Heart left ventricle (tissue), 13 donors: ENCODE data around the gene SLC22A23.

Experiments used
- CTCF ChIP-seq, 12 donors: fragments of 200-600 bp; sonication (generic) in 4 of 12; IDR thresholded peaks; one replicate each; pipeline versions ENCODE4 v1.5.0 to v1.8.0; 2018 to 2022; ENCODE audit warnings: antibody characterized with exemption in 12 of 12, mild to moderate bottlenecking in 5 of 12
- POLR2A ChIP-seq, 2 donors: fragments of 450-650 bp; IDR thresholded peaks; one replicate each; pipeline ENCODE4 v1.6.1; 2017; ENCODE audit warnings: antibody characterized with exemption in 2 of 2, mild to moderate bottlenecking in 2 of 2, moderate library complexity in 2 of 2
- donor health status: ischemic (EF 13 %, LVEDD 7.1; RV severe dilation, severe dysfunction).
- donor health status: DM: no; HTN: yes; CAD: no.
- donor health status: DM: no; HTN: no; CAD: no.
- donor health status: ischemic (EF 25% LVEDD 6.9; RV normal size, moderate dysfunction).
- donor health status: ischemic (EF 25% LVEDD 5.7; RV mildly dilated, moderate dysfunction).
- donor health status: ischemic (EF 35%, LVEDD 5.7; RV mildly dilated, moderate dysfunction).
- donor health status: nonischemic (EF 11% LVEDD 7.7; RV severe dilation, severe dysfunction).
- donor health status: DM: yes; HTN: yes; CAD: no.
- donor health status: PGD.
- donor health status: ischemic (EF 29% LVEDD 5.4; RV normal size, mild dysfunction).
- donor health status: nonischemic (EF 23%, LVEDD 6.1; RV moderate dilation, normal function).

GRCh38 chr6:3276174-3277167 is 180.4 kb downstream of the SLC22A23 start:
- no peak for TF ChIP-seq CTCF (IDR thresholded peaks at IDR 0.05)
- TF ChIP-seq POLR2A (IDR thresholded peaks at IDR 0.05): no peak
